Erythroblast (primary cell): ENCODE data around the gene CH25H.

Experiments used
- GATA1 ChIP-seq: IDR thresholded peaks from 2 replicates; pipeline ENCODE4 v1.6.1; 2011; ENCODE audit warnings: low read depth, mild to moderate bottlenecking, control low read depth, low read length, moderate library complexity
- POLR2A ChIP-seq: IDR thresholded peaks from 2 replicates; pipeline ENCODE4 v1.6.1; 2011; ENCODE audit warnings: mild to moderate bottlenecking, low read length

DNA sequence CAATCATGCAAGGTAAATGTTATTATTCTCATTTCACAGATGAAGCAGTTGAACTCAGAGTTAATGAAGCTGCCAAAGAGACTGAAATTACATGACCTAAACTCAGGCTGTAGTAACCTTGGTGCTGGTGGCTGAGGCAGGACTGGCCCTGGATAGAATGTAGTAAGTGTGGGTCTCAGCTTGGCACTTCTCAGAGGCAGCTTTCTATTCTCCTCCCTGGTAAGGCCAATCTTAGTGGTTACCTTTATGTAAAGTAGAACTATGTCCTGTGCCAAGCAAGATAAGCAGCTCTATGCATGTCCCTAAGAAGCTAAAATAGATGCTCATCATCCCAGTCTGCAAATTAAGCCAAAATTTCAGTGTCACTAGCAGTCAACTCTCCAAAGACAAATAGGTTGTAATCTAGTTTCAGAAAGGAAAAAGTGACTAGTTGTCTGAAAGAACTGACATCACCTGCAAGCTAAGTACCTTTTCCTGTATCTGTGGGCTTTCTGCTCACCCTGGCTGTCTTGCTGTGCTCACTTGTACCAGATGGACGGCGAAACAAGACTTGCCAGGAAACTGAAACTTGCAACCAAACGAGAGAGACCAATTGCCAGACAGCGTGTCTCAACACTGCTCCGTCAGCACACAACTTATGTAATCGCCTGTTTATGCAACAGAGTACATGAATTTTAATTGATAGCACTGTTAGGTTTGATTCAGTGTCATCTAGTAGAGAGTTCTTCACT lies 43.7 kb downstream of the CH25H start:
- TF ChIP-seq POLR2A (no peak), GATA1 (no peak)
